Activated T-cell treated with anti-CD3 and anti-CD28 coated beads, Interleukin-2, amount 50 U/mL, for 4 hours (primary cell): ENCODE measurements around the gene CARF. TPM values are rescaled to one million over a fixed set of nuclear protein-coding genes. Genes with fewer than 3 reads are reported as not detected.
"Not testable (repeated sequence)": the region's sequence is repeated elsewhere in the genome, so short reads cannot be mapped to it uniquely, and the experiment has no call there.

Experiments
- ATAC-seq, 2 donors: fragments of 200-7000 bp; cut with Tn5 transposase; one replicate each; pipeline ENCODE4 v1.10.0; 2021
- DNase-seq: peaks from one replicate; pipeline ENCODE4 v3.0.0-alpha.2; 2020
- H3K27me3 Mint-ChIP-seq: one replicate; pipeline ENCODE4 v1.8.0; 2021; ENCODE audit warnings: low read depth, mixed read lengths
- H3K36me3 Mint-ChIP-seq: one replicate; pipeline ENCODE4 v1.8.0; 2022; ENCODE audit warnings: mixed read lengths; ENCODE audit not compliant: insufficient read depth
- H3K4me1 Mint-ChIP-seq: one replicate; pipeline ENCODE4 v1.8.0; 2021; ENCODE audit warnings: low read depth, mixed read lengths
- H3K4me3 Mint-ChIP-seq: one replicate; pipeline ENCODE4 v1.8.0; 2021; ENCODE audit warnings: mild to moderate bottlenecking, moderate library complexity, mixed read lengths
- H3K9me3 Mint-ChIP-seq: one replicate; pipeline ENCODE4 v1.8.0; 2021; ENCODE audit warnings: mixed read lengths
- total RNA-seq, 3 donors: library from RNA; stranded (reverse); gene quantifications; one replicate each; pipeline ENCODE4 v1.2.1, GENCODE V29; 2021

The CARF gene
- total RNA-seq, 3 donors from 2014 or later: 1.2 to 1.5 (median 1.4) TPM

- no peaks in the 10 kb centered on the region for H3K9me3 Mint-ChIP-seq
- H3K4me1 Mint-ChIP-seq: peaks cover 30% of the 10 kb centered on the region
These were observed 918 bp upstream of the CARF start for GRCh38 chr2:202911203-202911511.

GRCh38 chr2:202912342-202913201 lies 497 bp downstream of the CARF start:
- Mint-ChIP-seq H3K4me3 (peak overlapping the region; percentile 98), H3K4me1 (peaks cover 30% of the 10 kb centered on the region)
- H3K36me3 Mint-ChIP-seq, H3K9me3 Mint-ChIP-seq, DNase-seq, H3K27me3 Mint-ChIP-seq: not testable (repeated sequence)
- peak; percentile 67 to 68 for ATAC-seq

More at GRCh38 chr2:202911203-202911511, 918 bp upstream of the CARF start:
- H3K27me3 Mint-ChIP-seq: no peaks in the 10 kb centered on the region
- DNase-seq (no peak), ATAC-seq (peak in 1 of 2 donors; percentile 21)
- H3K36me3 Mint-ChIP-seq: peaks cover 7% of the 10 kb centered on the region
- peak overlapping the region; percentile 98 for H3K4me3 Mint-ChIP-seq

GRCh38 chr2:202918860-202919259 lies 6.8 kb downstream of the CARF start:
- no peak overlapping the region for H3K4me3 Mint-ChIP-seq
- H3K4me1 Mint-ChIP-seq: no peaks in the 10 kb centered on the region
- ATAC-seq (no peak), DNase-seq (no peak)
- no peaks in the 10 kb centered on the region for H3K27me3 Mint-ChIP-seq
- peaks cover 11% of the 10 kb centered on the region for H3K36me3 Mint-ChIP-seq
- no peaks in the 10 kb centered on the region for H3K9me3 Mint-ChIP-seq

- no peak for ATAC-seq
- no peaks in the 10 kb centered on the region for H3K4me1 Mint-ChIP-seq
These were observed 20.5 kb downstream of the CARF start for GRCh38 chr2:202932425-202933138.

GRCh38 chr2:202933139-202933510 lies 21.1 kb downstream of the CARF start:
- DNase-seq: no peak
- no peak for ATAC-seq
- H3K9me3 Mint-ChIP-seq: no peaks in the 10 kb centered on the region
- H3K4me1 Mint-ChIP-seq: no peaks in the 10 kb centered on the region
- no peaks in the 10 kb centered on the region for H3K27me3 Mint-ChIP-seq
- H3K4me3 Mint-ChIP-seq: no peak overlapping the region
- peaks cover 29% of the 10 kb centered on the region for H3K36me3 Mint-ChIP-seq

More at GRCh38 chr2:202932425-202933138, 20.5 kb downstream of the CARF start:
- no peak overlapping the region for H3K4me3 Mint-ChIP-seq
- DNase-seq: no peak
- peaks cover 31% of the 10 kb centered on the region for H3K36me3 Mint-ChIP-seq
- no peaks in the 10 kb centered on the region for H3K9me3 Mint-ChIP-seq
- no peaks in the 10 kb centered on the region for H3K27me3 Mint-ChIP-seq

GRCh38 chr2:202933958-202934357 lies 21.9 kb downstream of the CARF start:
- no peak for DNase-seq
- Mint-ChIP-seq H3K9me3 (no peaks in the 10 kb centered on the region), H3K4me1 (no peaks in the 10 kb centered on the region), H3K27me3 (no peaks in the 10 kb centered on the region), H3K4me3 (no peak overlapping the region), H3K36me3 (peaks cover 32% of the 10 kb centered on the region)
- ATAC-seq: no peak

GRCh38 chr2:202934456-202934855 lies 22.4 kb downstream of the CARF start:
- H3K4me3 Mint-ChIP-seq: no peak overlapping the region
- no peaks in the 10 kb centered on the region for H3K4me1 Mint-ChIP-seq
- H3K9me3 Mint-ChIP-seq: no peaks in the 10 kb centered on the region
- no peaks in the 10 kb centered on the region for H3K27me3 Mint-ChIP-seq
- H3K36me3 Mint-ChIP-seq: peaks cover 28% of the 10 kb centered on the region
- no peak for DNase-seq
- no peak for ATAC-seq

GRCh38 chr2:202938960-202939359 lies 26.9 kb downstream of the CARF start:
- DNase-seq: no peak
- no peaks in the 10 kb centered on the region for H3K4me1 Mint-ChIP-seq
- H3K9me3 Mint-ChIP-seq: no peaks in the 10 kb centered on the region
- peaks cover 20% of the 10 kb centered on the region for H3K36me3 Mint-ChIP-seq
- no peak overlapping the region for H3K4me3 Mint-ChIP-seq
- no peaks in the 10 kb centered on the region for H3K27me3 Mint-ChIP-seq
- ATAC-seq: no peak

- Mint-ChIP-seq H3K9me3 (peaks cover 10% of the 10 kb centered on the region), H3K4me1 (no peaks in the 10 kb centered on the region), H3K4me3 (no peak overlapping the region), H3K36me3 (peaks cover 39% of the 10 kb centered on the region), H3K27me3 (no peaks in the 10 kb centered on the region)
- DNase-seq (no peak), ATAC-seq (no peak)
These were observed 29.7 kb downstream of the CARF start for GRCh38 chr2:202941771-202942170.

GRCh38 chr2:202944408-202944807 lies 32.3 kb downstream of the CARF start:
- Mint-ChIP-seq H3K9me3 (peaks cover 27% of the 10 kb centered on the region), H3K4me1 (no peaks in the 10 kb centered on the region), H3K27me3 (no peaks in the 10 kb centered on the region), H3K4me3 (no peak overlapping the region), H3K36me3 (peaks cover 44% of the 10 kb centered on the region)
- ATAC-seq (no peak), DNase-seq (no peak)

GRCh38 chr2:202944816-202945215 lies 32.7 kb downstream of the CARF start:
- Mint-ChIP-seq H3K36me3 (peaks cover 44% of the 10 kb centered on the region), H3K4me1 (no peaks in the 10 kb centered on the region), H3K4me3 (no peak overlapping the region), H3K9me3 (peaks cover 27% of the 10 kb centered on the region), H3K27me3 (no peaks in the 10 kb centered on the region)
- no peak for ATAC-seq
- no peak for DNase-seq

- H3K9me3 Mint-ChIP-seq: peaks cover 27% of the 10 kb centered on the region
- peaks cover 41% of the 10 kb centered on the region for H3K36me3 Mint-ChIP-seq
- no peaks in the 10 kb centered on the region for H3K27me3 Mint-ChIP-seq
- no peak for DNase-seq
- no peaks in the 10 kb centered on the region for H3K4me1 Mint-ChIP-seq
- no peak for ATAC-seq
- H3K4me3 Mint-ChIP-seq: no peak overlapping the region
These were observed 33.4 kb downstream of the CARF start for GRCh38 chr2:202945497-202945896.

- not testable (repeated sequence) for H3K4me3 Mint-ChIP-seq, H3K27me3 Mint-ChIP-seq, H3K4me1 Mint-ChIP-seq, ATAC-seq, DNase-seq
- H3K9me3 Mint-ChIP-seq: peaks cover 27% of the 10 kb centered on the region
- H3K36me3 Mint-ChIP-seq: peaks cover 41% of the 10 kb centered on the region
These were observed 37.3 kb downstream of the CARF start for GRCh38 chr2:202949333-202949732.

GRCh38 chr2:202950592-202950991 lies 38.5 kb downstream of the CARF start:
- Mint-ChIP-seq H3K9me3 (peaks cover 18% of the 10 kb centered on the region), H3K4me3 (no peak overlapping the region), H3K36me3 (peaks cover 34% of the 10 kb centered on the region), H3K4me1 (no peaks in the 10 kb centered on the region), H3K27me3 (no peaks in the 10 kb centered on the region)
- DNase-seq (no peak), ATAC-seq (no peak)

- peaks cover 14% of the 10 kb centered on the region for H3K36me3 Mint-ChIP-seq
- ATAC-seq: no peak
- H3K9me3 Mint-ChIP-seq: no peaks in the 10 kb centered on the region
- DNase-seq: no peak
- H3K27me3 Mint-ChIP-seq: no peaks in the 10 kb centered on the region
- H3K4me3 Mint-ChIP-seq: no peak overlapping the region
- H3K4me1 Mint-ChIP-seq: no peaks in the 10 kb centered on the region
These were observed 48.4 kb downstream of the CARF start for GRCh38 chr2:202960524-202960923.
